IPS-11a (cell line): ENCODE results near the gene TDRD5.

Experiments
- H3K4me3 ChIP-seq: one replicate; pipeline ENCODE4 v1.5.1; 2013; ENCODE audit warnings: low read depth, low read length, control low read depth

The TDRD5 gene, protein sequence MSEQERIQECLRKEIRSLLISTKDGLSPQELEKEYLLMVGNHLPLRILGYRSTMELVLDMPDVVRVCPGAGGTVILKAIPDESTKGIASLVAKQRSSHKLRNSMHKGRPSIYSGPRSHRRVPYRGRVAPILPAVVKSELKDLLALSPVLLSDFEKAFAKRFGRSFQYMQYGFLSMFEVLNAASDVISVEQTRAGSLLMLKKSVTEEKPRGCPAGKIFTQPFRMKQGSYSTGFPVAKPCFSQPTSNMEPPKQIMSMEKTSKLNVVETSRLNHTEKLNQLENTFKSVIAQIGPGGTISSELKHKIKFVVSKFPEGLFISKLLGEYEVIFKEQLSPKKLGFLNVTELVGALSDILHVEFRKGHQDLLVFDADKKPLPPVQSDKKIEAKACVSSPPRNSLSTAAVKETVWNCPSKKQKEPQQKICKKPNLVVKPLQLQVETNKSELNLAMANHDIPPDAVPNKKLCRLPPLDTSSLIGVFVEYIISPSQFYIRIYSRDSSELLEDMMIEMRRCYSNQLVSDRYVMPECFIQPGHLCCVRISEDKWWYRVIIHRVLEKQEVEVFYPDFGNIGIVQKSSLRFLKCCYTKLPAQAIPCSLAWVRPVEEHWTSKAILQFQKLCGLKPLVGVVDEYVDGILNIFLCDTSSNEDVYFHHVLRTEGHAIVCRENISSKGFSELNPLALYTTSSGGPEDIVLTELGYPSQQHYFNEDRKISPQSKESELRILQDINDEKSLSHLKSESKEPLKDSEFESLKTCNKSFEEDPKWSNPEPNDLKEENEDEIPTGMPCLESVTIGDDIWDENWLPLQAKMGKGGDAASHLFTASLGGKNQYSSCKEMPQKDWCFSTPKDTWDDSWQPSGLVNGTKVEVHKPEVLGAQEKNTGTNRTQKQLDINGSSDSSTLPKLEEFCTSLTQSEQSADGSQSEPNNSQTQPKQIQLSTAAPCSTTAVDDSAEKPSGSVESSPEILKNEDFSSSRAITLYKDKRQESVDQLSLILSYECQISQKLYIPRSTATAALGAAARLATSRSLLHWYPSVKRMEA

DNA sequence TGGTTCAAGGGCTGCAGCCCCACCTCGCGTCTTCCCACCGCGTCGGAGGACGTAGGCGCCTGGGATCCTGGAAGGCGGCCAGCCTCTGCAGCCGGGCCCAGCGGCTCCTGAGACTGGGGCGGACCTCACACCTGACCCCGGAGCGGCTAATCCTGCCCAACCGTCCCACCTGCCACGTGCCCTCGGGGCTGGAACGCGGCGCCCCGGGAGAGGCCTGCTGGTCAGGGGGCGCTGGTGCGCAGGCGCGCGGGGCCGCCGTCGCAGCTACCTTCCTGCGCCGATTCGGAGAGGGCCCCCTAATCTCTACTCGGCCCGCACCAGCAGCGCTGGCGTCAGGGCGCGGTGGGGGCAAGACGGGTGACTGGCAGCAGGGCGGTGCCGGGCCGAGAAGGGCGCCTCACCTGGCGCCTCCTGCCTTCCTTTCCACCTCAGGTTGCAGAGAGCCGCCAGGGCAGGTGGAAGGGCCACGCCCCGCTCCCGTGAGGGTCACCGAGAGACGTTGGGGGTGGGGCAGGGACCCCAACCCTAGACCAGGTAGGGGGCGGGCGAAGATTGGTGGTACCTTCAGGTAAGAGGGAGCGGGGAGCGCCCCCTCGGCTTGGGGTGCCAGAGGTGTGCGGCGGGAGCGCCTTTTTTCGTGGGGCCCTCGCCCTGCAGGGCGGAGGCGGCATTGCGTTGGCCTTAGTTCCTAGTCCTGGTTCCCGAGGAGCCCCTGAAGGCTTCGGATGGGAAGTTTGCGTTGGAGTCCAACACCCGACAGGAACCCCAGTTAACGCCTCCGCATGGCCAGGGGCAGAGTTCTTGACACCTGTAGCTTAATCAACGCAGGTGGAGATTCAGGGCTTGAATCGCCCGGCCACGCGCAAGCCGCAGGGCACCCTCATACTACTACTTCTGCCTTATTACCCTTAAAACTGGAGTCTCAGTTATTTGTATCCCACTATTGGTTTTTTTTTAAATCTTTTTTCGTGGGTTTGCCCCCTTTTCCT, at the start of gene TDRD5:
Gene TDRD5, plus strand, starts transcription at position 241 of the 989 bp plus-strand sequence. CDS start 784 bp downstream, outside the sequence.
- H3K4me3 ChIP-seq, result no peak within 1 kb of the TSS

DNA sequence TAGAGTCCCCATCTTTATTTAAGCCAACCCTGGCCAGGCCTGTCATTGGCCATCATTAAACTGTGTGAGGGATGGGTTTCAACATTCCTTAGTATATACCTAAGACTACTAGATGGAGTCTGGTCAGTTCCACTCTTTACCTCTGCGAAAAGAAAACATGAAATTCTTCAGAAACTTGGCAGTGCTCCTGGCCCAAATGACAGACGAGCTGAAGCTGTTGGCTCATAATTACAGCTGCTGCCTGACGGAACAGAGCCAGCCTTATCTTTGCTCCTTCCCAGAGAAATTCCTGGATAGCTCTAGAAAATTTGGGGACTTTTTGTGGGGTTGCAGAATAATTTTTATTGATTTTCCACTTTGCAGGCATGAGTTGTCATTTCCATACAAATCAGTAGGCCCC, 46.3 kb upstream of the TDRD5 start:
- no peak overlapping the region for H3K4me3 ChIP-seq

DNA sequence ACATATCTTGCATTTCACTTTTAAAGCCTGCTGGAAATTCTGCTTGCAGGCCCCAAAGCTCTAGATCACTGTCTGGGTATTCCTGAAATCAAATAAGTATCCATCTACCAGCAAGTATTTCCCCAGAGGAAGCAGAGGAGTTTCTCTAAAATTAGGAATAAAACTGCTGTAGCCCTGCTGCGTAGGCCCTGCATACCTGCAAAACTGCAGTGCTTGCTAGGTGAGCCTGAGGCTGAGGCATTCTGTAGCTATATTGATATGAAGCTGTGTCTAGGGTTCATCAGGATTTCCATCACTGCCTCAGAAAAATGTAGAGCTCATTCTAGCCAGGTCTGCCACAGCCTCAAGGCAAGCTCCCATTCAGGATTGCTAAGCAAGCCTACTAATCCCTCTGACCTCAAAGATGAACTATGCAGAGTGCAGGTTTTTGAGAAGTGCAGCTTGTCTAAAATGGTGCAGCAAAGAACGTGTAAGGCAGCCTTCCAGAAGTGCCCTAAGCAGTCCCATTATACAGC, 44.6 kb upstream of the TDRD5 start:
- no peak overlapping the region for H3K4me3 ChIP-seq

DNA sequence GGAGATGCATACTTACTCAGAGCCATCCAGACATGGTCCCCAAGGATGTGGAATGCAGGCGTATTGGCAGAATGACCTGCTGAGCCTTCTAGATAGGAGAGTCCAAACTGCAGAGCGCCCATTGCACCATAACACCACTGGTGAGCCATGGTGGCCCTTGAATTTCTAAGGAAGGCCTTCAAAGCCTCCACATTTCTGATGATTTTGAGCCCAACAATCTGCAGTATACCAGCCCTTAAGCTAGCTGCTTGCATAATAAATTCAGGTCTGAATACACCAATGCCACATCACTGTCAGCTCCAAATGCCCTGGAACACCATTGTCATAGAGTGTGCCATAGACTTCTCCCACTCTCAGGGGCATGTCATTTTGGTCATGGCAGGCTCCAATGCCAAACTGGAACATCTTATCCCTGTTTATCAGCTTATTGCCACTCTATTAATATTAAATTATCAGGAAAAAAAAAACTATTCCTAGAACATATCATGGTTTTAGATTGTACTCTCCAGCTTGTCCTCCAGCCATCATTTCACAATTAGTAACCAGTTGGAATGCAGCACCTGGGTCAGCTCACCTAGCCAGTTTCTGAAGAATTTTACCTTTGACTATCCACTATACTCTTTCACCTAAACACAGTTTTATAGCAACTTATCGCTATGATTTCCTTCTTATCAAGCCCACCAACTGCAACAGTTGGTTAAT, 42.8 kb upstream of the TDRD5 start:
- no peak overlapping the region for H3K4me3 ChIP-seq

DNA sequence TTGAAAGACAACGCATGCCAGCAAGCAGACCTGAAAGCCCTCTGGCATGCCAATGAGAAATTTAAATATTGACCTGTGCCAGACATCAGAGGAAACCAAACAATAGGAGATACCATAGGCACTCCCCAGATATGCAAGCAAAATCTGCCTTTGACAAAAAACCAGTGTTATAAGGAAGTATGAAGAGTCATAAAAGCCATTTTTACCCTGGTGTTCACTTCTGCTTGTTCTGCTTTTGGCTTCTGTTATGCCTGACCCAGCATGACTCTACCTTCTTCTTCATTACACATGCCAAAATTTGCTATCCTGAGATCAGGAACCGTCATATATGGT, 42.3 kb upstream of the TDRD5 start:
- no peak overlapping the region for H3K4me3 ChIP-seq

DNA sequence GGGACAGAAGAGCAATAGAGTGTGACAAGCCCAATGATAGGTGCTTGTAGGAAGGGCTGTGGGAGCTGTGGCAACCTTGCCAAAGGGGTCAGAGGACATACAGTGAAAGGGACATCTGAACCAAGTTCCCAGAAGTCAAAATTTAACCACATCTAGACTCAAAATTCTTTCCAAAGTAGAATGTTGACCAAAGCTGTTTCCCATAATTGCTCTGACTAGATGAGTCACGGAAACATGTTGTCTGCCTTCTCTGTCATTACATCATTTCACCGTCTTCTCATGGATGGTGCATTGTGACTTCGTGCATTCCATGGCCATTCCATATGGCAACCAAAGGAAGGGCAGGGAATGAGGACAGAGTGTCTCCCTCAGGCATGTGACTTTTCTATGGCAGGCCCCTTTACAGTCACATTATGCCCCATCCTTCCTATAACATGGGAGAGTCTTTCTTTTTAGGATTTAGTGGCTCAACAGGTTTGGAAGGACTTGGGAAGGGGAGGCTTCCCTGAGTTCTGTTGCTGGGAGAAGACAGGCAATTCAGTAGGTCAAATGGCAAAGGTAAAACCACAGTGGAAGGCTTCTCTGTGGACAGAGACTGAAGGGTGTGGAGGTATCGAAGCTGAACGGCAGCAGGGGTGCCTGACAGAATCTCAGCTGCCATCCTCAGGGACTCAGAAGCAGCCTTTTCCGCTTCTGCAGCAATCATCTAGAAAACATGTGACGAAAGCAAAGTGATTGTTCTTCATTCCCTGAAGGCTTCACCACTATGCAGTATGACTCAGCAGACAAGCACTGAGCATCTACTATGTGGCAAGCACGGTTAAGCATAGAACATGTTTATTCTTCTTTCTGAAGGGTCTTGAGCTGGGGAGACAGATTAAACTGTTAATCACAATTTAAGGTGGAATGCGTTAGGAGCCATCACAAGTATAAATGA, 40.6 kb upstream of the TDRD5 start:
- no peak overlapping the region for H3K4me3 ChIP-seq

DNA sequence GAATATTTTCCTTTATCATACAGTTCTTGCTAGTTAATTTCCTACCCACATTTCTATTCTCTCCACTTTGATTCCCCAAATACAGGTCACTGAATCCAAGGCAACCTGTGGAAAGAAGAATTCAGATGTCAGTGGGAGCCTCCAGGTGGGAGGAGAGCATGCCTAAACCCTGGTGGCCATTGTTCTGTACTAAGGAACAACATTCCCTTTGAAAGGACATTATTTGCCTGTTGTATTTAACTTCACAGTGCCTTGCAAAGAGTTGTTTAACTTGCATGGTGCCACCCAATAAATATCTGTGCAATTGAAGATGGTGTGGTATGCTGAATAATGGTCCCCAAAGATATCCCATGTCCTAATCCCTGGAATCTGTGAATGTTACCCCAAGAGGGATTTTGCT, 37.2 kb upstream of the TDRD5 start:
- H3K4me3 ChIP-seq, result no peak overlapping the region

DNA sequence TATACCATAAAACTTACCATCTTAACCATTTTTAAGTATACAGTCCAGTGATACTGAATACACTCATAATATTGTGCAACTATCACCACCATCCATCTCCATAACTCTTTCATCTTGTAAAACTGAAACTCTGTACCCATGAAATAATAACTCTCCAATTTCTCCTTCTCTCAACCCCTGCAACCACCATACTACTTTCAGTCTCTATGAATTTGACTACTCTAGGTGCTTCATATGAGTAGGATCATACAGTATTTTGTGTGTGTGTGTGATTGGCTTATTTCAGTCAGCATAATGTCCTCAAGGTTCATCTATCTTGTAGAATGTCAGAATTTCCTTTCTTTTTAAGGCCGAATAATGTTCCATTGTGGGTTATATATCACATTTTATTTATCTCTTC, 33.6 kb upstream of the TDRD5 start:
- H3K4me3 ChIP-seq, result no peak overlapping the region

DNA sequence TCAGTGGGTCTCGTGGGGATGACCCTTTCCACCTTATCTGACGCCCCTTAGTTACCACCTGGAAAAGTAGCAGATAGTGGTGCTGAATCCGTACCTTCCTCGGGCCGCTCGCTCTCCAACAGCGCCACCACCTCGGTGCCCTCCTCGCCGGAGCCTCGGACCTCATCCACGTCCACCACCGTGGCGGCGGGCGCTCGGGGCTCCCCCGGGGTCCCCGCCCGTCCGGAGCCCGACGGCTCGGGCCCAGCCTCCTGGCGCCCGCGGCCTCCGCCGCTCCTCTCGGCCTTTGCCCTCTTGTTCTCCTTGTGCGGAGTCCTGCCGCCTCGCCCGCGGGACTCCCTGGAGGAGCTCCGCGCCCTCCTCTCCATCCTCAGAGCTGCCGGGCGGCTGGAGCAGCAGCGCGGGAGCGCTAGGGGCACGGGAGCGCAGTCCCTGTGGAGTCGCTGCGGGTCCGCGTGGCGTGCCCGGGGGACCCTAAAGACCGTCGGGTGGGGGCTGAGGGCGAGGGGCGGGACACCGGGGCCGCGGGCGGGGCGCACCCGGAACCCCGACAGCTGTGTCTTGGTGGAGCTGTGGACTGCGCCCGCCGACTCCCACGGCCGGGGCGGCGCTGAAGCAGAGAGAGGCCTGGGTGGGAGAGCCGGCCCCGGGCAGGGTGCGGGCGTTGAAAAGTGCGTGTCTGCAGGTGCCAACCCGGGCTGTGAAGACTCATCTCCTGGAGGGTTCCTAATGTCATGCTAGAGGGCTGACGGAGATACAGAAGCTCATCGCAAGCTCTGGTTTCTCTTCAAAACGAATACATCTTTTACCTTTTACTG, 15.9 kb upstream of the TDRD5 start, which contains the start of gene NPHS2:
Gene NPHS2, minus strand, starts transcription at position 452 of the 818 bp plus-strand sequence. Its CDS starts 84 bp downstream, at position 368.
- H3K4me3 ChIP-seq, result peak within 1 kb of the TSS; percentile 28

DNA sequence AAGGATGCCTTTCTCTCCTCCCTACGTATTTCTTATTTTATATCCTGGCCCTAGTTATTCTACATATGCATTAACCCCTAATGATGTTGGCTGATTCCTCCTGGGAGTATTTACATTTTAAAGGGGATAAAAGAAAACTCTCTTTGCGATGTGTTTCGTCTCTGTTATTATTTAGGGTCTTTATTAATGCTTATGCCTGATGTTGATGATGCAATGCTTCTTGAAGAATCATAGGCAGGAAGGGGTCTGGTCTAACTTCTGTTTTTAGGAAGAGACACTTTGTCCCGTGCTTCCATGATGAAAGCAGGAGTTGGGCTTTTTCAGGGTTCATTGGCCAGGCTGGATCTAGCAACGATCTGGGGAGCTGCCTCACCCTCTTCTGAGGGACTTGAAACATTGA, 15.1 kb upstream of the TDRD5 start:
- no peak overlapping the region for H3K4me3 ChIP-seq

DNA sequence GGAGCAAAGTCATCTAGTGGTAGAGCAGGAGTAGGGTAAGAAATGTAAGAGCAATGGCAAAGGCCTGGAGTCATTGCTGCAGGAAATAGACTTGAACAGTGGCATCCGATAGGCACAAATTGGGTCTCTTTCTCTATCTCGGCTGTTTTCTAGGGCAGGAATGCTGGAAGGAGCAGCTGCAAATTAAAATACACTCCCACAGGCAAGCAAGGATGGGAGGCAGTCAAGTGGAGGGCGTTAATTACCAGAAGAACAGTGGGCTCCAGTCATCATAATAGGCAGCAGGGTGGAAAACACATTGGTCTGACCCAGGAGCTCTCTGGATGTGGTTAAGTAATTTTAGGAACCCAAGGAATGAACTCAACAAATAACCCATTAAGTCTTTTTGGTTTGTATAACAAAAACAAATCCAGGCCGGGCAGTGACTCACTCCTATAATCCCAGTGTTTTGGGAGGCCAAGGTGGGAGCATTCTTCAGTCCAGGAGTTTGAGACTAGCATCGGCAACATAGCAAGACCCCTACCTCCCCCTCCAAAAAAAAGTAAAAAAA, 7.8 kb upstream of the TDRD5 start:
- H3K4me3 ChIP-seq, result no peak overlapping the region

DNA sequence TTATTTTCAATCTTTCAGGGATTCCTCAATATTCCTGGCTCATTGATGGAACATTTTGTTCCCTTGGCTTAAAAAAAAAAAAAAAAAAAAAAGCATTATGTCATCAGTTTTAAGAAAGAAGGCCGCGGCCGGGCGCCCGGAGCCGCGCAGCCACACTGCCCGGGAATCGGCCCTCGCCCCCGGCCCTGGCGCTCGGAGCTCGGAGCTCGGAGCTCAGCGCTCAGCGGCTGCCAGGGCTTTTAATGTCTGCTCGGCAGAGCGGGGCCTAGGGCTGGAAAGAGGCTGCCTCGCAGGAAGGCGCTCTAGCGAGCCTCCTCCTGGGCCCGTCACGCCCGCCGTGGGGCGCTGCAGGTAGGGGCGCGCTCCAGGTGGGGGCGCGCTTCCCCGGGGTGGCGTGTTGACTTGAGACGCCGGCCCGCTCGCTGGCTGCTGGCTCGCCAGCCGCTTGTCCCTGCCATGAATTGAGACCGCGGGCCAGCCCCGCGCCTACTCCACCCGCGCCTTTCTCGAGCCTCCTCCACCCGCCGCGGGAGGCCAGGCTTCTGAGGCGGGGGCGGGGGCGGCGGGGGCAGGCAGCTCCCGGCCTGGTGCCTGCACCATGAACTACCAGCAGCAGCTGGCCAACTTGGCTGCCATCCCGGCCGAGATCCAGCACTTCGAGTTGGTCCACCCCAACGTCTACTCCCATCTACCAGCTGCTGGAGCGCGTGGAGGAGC, 5.4 kb upstream of the TDRD5 start:
- no peak overlapping the region for H3K4me3 ChIP-seq

DNA sequence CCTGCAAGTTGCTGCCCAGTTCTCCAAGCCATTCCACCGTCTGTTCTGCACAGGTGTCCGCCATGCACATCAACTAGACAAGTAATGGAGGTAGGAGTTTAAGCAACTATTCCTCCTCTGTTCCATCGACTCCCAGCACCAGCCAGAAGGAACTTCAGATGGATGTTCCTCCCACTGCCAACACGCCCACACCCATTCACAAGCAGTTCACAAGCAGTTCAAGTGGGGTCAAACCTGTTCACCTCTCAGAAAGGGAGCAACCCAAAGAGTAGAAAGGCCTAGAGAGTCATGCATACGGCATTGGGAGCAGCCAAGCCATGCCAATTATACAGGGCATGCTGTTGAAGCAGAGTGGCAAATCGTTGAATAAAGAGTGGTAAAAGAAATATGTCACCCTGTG, 4.3 kb upstream of the TDRD5 start:
- no peak overlapping the region for H3K4me3 ChIP-seq

DNA sequence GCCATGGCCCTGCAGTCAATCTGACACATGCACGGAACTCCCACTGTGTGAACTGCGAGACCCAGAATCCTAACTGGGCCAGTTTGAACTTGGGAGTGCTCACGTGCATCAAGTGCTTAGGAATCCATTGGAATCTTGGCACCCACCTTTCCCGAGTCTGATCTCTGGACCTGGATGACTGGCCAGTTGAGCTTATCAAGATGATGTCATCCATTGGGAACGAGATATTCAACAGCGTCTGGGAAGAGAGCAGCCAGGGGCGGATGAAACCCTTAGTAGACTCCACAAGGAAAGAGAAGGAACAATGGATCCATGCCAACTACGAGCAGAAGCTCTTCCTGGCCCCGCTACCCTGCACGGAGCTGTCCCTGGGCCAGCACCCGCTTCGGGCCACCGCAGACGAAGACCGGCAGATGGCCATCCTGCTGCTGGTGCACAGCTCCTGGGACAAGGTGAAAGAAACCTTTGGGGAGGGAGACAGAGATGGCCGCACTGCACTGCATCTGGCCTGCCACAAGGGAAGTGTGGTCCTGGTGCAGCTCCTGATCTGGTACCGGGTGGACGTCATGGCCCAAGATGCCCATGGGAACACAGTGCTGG, 3.1 kb upstream of the TDRD5 start:
- H3K4me3 ChIP-seq, result no peak overlapping the region

DNA sequence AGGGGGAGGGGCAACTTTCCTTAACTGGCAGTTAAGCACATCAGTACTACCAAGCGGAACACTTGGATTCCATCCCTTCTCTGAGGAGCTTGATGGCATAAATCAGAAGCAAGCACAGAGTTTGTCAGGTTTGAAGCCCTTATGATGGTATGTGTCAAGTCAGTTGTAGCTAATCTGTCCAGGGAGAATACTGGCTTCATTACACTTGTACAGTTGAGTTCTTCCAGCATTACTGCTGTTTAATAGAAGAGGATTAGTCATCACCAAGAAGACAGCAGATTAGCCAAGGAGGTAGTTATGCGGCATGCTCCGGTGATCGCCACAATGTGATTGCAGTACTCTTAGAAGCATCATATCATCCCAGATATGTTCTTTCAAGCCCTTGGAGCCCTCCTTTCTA, 2.1 kb upstream of the TDRD5 start:
- no peak overlapping the region for H3K4me3 ChIP-seq

DNA sequence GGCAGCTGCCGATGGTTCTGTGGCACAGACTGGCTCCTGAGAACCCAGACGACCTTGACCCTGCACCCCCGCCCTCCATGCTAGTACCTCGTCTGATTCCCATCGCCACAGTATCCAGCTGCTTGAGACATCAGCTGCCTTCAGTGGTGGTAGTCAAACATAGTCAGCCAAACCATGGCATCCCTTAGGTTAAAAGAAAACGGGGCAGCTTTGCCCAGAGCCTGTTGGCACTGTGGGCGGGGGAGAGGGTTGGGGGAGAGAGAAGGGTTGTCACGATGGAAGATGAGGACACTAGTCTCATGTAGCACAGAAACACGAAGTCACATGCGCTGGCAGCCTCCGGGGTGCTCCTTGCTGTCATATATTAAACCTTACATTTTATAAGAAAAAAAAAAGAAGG, 961 bp upstream of the TDRD5 start:
- H3K4me3 ChIP-seq, result no peak overlapping the region

DNA sequence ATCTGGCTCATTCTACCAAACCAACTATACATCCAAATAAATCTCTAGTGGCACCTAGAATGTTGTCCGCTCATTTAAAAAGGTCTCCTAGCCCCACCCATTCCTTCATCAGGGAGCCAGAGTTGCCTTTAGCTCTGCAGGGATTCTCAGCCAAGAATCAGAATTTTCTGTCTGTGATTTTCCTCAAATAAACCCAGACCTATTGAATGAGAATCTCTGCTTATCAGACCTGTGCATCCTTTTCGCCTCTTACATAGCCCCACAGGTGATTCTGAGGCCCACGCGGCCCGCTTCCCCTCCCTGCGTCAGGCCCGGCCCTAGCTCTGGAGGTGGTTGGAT, 410 bp upstream of the TDRD5 start:
- H3K4me3 ChIP-seq, result no peak overlapping the region
